ENCODE data around the gene FXYD6.

The FXYD6 gene

DNA sequence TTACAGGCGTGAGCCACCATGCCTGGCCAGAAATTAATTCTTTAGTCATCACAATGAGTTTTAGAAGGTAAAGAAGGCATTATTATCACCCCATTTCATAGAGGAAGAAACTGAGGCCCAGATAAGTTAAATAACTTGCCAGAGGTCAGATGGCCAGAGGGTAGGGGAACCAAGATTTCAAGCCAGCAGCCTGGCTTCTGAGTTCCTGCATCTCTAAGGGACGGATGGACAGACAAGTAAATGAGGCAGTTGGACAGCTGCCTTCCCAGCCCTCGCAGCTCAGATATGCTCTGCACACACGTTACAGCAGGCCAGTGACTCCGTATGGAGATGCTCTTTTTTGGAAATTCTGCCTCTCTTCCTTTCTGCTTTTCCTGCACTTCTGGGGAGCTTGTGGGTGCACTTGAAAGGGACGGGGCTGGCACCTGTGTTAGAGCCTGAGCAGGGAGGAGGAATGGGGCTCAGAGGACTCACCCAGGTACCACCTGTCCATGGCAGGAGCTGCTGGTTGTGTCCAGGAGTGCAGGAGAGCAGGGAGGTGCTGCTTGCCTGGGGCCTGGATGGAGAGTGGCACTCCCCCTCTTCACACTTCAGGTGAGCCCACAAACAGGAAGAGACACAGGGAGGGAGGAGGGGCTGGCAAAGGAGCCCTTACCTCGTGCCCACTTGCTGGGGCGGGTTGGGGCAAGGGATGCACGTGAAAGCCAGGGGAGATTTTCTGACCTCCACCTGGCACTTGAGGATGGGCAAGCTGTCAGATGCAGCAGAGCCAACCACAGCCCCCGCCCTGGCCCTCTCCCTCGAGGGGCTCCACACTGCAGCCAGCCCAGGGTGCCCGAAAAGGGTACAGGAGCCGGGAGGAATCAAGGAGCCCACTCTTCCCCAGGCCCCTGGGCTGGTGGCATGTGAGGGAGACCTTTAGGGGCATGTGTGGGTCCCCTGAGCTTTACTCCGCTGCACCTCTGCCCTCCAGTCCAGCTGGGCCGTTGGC, 48.6 kb downstream of the FXYD6 start:
- no peak for DNase-seq

DNA sequence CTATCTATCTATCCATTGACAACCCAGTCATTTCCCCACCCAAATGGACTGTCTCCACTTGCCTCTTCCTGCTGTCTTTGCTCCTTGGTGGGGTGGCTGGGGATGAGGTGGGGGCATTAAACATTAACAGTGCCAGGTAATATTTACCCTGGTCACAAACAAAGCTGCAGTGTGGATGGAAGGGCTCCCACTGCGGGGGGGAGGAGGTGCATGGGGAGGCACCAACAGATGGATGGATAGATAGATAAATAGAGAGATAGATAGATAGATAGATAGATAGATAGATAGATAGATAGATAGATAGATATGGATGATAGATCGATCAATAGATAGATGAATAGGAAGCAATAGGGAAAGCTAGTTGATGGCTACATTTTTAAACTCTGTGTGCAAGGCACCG, 49.6 kb downstream of the FXYD6 start:
- DNase-seq, result no peak

DNA sequence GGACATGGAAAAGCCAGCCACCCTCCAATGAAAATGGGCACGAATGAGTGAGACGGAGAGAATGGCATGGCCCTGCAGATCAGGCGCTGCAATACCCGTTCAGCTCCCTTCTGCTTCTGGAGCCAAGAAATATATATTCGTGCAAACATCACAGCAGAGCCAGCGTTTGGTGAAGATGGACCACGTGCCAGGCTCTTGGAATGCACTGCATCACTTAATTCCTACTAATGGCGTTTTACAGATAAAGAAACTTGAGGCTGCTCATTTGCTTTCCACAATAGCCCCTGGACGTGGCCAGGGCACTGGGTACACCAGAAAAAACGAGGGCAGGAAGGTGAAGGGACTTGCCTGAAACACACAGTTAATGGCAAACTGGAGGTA, 50.3 kb downstream of the FXYD6 start:
- DNase-seq, result no peak

- DNase-seq, result no peak
Observed at GRCh38 chr11:117825538-117826189, 50.8 kb downstream of the FXYD6 start.

- no peak for DNase-seq
Observed at GRCh38 chr11:117824571-117825537, 51.6 kb downstream of the FXYD6 start, which contains the start of gene FXYD2. TSS of gene FXYD2 (minus strand) at chr11:117824744. CDS start at chr11:117824678, 66 bp downstream.

GRCh38 chr11:117823946-117824420, 52.5 kb downstream of the FXYD6 start:
- no peak for DNase-seq

DNA sequence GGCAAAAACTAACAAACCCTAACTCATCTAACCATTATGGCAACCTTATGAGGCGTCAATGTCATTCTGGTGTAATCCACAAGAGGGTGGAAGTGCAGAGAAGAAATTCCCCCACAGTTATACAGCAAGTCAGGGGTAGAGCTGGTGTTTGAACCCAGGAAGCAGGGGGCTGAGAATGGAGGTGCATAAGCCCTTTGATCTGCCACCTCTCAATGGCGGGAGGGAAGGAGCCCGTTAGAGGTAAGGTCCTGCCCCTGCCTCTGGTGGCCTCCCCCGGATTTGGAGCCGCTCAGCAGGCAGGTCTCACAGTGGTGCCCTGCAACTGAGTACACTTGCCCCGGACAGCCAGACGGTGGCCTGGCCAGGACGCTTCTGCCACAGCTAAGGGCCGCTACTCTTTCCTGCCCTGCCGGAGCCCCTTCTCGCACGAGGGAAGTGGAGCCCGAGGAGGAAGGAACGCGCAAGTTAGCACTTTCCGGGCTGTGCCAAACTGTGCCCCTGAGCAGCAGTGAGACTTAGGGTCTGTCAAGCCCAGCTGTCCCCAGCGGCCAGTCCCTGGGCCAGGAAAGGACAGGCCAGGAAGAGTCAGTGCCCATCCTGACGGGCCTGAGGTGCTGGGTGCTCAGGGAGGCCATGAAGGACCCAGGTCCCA, 53.0 kb downstream of the FXYD6 start:
- DNase-seq, result no peak

DNA sequence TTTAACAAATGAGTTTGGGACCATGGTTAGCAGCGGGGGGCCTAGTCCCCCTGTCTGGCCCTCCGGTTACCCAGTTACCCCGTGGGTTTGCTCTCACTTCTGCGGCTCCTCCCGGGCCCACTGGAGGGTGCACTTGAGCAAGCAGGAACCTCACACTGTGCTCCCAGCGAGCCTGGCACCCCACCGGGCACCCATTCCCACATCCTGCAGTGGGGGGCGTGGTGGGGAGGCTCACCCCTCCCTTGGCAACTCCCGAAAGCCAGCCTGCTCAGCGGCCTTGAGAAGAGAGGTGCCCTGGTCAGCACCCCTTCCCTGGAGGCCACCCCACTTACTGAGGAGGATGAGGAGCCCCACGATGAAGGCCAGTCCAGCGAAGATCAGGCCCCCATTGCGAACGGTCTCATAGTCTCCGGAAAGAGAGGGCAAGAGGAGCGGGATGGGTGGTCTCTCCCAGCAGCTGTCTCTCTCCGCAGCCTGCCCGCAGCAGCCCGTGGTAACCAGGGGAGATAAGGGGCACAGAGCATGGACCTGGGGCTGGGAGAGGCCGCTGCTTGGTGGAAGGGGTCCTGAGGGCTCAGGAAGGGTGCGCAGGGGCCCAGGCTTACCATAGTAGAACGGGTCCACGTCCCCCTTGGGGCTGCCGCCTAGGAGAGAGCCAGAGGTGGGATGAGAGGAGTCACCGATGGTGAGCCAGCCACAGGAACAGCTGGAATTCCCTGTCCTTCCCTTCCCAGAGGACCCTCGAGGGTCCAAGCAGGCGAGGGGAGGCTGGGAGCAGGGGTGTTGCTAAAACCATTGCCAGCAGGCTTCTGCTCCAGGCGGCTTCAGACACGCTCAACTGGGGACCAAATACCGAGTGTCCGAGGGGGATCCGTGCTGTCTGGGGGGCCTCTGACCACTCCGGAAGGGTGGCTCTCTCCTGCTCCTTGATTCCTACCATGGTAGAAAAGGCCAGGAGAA, 54.1 kb downstream of the FXYD6 start:
- DNase-seq, result no peak

- DNase-seq, result no peak
Observed at GRCh38 chr11:117821431-117821830, 55.0 kb downstream of the FXYD6 start.

DNA sequence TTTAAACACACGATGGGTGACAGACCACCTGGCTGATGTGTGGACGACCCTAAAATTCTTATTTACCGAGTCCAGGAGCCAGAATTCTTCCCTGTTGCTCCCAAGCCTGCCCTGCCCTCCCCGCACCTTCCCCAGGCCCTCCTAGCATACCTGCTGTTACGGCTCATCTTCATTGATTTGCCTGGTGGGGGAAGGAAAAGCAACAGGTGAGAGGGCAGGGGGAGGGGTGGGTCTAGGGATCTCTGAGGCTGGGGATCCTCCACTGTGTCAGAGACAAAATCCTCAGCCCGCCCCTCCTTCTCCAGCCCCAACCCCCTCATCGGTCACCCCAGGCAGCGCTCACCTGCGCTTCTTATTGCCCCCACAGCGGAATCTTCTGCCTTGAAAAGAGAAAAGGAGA, 55.9 kb downstream of the FXYD6 start:
- no peak for DNase-seq

DNA sequence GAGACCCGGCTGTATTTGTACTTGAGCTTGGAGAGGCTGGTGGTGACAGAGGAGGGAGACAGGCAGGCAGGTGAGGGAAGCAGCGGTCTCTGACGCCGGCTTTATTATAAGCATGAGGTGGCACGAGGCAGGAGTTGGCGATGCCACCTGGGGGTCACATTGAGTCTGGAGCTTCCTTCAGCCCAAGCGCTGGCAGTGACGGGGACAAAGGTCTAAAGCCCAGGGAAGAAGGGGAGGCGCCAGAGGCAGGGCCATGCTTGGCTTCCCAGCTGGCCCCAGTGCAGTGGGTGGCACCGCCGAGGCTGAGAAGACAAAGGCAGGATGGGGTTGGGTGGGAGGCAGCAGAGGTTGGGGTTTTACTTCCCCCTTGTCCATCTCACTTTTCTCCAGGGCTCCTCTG, 56.4 kb downstream of the FXYD6 start:
- no peak for DNase-seq

- no peak for DNase-seq
Observed at GRCh38 chr11:117819096-117820040, 57.1 kb downstream of the FXYD6 start.

DNA sequence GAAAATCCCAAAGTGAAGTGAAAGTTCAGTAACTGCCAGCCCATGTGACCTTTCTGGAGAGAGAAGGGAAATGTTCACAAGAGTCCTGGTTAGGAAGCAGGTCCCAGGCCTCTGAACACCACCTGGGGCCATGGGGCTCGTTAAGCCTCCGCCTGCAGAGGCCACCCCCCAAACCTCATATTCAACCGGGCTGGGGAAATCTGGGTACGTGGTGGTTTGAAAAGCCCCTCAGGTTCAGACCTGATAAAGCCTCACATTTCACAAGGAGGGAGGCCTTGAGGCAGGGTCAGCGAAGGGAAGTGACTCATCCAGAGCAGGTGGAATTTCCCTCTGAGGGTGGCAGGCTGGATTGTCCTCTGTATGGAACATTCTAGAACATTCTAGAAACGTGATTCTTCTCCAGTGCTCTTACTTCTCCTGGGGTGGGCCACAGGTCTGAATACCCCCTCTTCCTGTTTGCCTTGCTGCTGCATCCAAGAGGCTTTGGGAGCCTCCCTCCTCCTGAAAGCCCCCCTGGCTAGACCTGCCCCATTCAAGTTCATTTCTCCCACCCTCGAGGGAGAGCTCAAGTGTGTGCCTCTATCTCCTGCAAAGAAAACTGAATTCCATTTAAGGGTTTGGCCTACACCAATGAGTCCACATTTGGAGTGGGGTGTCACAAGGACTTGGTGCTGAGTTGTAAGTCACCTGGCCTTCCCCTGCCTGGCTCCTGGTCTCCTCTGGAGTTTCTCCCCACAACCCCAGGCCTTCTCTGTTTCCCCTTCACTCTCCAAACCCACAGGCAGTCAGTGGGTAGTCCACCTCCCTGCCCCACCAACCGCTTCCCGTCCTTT, 58.2 kb downstream of the FXYD6 start:
- no peak for DNase-seq

- DNase-seq, result no peak
Observed at GRCh38 chr11:117817368-117818040, 59.0 kb downstream of the FXYD6 start.

- DNase-seq, result no peak
Observed at GRCh38 chr11:117816846-117817367, 59.6 kb downstream of the FXYD6 start.

DNA sequence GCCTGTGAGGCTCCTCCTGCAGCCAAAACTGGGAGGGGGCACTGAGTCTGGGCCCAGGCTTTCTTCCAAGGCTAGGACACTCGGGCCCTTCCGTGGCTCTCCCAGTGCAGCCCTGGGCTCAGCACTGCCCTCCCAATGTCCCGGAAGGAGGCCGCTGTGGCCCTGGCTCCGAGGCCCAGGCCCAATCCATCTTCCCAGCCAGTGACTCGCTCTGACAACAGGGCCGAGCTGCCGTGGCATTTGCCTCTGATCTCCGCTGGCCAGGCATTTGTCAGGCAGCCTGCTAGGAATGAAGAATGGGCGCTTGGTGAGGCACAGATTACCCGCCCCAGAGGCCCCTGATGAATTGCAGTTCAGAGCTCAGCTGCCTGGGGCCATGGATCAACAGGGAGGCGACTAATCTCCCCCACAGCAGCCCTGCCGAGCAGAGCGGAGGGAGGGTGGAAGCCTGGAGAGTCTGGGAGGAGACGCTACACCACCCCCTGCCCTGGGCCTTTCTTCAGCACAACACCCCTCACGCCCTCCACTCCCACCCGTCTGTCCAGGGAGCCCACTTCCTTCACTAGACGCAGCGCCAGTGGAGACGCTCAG, 60.2 kb downstream of the FXYD6 start:
- no peak for DNase-seq

DNA sequence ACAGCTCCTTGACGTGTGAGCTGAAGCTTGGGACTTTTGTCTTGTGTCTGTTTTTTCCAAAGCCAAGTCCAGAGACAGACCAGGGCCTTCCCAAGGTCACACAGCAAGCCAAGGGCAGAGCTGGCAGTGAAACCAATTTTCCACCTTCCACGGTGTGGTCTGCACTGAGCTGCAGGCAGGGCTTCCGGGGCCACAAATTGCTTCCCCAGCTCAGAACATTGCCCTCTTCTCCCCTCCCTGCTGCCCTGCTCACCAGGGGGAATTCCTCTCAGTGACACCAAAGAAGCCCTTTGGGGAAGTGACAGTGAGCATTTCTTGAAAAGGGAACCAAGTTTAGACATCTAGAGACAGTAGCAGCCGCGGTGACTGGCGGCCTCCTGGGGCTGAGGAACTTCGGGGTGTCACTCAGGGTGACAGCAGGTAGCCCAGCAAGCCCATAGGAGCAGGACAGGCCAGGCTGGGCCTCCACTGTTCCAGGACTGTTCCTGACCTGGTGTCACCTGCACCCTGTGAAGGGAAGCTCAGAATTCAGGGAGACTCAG, 61.1 kb downstream of the FXYD6 start:
- no peak for DNase-seq
